Activated naive CD8-positive, alpha-beta T cell treated with anti-CD3 and anti-CD28 coated beads, Interleukin-2, amount 50 U/mL, for 16 hours (primary cell): ENCODE measurements around the gene NT5C1A.

Source experiments
- DNase-seq: peaks from one replicate; pipeline ENCODE4 v3.0.0-alpha.2; 2020; ENCODE audit warnings: low read depth, low spot score

NT5C1A gene

DNA sequence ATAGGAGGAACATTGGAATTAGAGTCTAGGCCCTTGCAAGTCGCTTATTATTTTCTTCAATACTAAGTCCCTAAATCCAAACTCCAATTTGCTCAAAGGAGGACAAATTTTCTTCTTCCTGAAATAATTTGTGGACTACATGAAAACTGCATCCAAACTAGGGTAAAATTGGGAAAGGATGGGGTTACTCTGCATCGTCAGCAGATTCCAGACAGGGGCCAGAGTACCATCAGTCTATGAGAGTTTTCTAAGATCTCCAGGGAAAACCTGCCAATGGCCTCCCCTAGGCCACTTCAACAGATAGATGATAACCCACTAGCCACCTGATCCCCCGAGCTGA, 33.0 kb downstream of the NT5C1A start:
- DNase-seq: no peak

GRCh38 chr1:39637361-39637760, 34.5 kb downstream of the NT5C1A start:
- DNase-seq: no peak

DNA sequence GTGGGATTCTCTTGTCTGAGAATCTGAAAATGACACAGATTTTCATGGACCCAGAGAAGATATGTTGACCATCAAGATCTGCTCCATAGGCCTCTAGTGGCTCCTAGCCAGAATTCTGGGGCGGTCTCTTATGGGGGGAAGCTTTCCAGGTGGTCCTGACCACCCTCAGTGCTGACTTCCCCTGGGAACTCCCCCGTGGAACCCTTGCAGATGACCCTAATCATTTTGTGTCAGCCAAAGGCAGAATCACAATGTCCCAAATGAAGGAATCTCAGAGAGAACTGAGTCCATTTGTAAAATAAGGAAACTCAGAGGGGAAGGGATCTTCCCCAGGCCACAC, 36.1 kb downstream of the NT5C1A start:
- DNase-seq: no peak

- DNase-seq: no peak
These were observed 36.6 kb downstream of the NT5C1A start for GRCh38 chr1:39635205-39635870.

DNA sequence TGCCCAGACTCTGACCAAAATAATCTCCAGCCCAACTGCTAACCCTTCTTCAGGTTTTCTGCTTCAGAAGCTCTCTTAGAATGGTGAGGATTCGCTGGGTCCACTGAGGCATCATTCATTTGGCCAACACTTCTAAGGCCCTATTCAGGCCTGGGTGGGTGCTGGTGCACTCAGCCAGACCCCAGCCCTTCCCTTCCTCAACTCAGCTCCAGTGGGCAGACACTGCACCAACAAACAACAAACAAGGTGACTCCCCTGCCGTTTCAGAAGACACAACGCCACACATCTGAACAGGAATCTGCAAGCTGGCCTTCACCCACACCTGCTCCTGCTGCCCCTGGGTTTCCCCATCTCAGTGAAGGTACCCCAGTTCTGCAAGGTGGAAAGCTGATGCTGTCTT, 38.5 kb downstream of the NT5C1A start:
- no peak for DNase-seq

DNA sequence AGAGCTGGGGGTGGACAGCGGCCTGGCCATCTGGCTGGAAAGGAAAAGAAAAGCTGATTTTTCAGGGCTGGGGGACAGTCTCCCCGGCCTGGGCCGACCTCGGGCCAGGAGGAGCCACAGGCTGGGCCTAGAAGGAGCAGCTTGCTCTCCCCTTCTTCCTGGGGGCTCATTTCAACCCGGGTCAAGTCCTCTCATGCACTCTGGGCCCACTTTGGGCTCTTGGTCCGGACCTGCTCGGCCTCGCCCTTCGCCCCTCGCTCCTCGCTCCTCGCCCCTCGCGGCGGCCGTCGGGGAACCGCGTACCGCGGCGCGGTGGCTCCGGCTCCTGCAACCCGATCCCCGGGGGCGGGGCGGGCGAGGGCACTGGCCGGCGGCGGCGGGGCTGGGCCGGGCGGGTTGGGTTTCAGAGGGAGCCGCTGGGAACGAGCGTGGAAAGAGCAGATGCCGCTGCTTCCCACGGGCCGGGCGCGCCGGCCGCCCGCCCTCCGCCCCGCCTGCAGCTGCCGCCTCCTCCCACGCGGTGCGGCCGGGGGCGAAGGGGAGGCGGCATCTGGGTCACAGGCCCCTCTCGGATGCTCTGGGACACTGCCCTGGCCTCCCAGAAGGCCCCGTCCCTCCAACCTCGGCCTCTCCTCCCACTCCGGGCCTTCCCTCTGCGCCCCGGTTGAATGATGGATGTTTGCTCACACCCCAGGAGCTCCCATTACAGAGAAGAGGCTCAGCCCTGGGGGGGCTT, 39.1 kb downstream of the NT5C1A start:
- DNase-seq: no peak

DNA sequence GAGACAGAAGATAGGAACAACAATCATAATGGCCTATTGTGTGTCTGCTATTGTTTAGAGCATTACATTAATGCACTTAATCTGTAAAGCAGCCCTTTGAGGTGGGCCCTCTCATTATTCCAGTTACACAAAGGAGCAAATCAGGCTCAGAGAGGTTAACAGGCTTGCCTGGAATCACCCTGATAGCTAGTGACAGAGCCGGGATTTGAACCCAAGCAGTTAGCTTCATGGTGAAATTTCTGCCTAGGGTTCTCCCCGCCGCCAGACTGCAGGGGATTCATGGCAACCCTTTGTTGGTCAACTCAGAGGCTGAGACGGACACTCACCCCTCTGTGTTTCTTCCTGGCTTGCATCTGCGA, 39.6 kb downstream of the NT5C1A start:
- DNase-seq: no peak

GRCh38 chr1:39631361-39632322, 40.3 kb downstream of the NT5C1A start:
- DNase-seq: no peak

- DNase-seq: no peak
These were observed 43.0 kb downstream of the NT5C1A start for GRCh38 chr1:39628807-39629350.

DNA sequence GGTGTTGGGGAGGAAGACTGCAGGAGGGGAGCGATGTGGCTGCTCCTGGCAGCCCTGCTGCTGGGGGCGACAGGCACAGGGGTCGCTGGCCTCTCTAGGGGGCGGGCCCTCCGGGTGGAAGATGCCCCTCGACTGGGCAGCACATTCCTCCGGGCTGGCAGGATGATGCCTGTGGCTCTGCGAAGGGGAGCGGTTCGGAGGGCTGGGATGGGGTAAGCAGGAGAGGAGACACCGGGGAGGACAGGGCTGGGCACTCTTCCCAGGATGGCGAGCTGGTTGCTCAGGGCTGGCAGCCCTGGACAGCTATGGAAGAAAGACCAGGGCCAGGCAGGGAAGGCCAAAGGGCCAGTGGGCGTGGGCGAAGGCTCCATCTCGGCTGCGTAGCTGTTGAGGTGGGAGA, 45.3 kb downstream of the NT5C1A start:
- DNase-seq: no peak

GRCh38 chr1:39625462-39626273, 46.2 kb downstream of the NT5C1A start:
- DNase-seq: no peak

DNA sequence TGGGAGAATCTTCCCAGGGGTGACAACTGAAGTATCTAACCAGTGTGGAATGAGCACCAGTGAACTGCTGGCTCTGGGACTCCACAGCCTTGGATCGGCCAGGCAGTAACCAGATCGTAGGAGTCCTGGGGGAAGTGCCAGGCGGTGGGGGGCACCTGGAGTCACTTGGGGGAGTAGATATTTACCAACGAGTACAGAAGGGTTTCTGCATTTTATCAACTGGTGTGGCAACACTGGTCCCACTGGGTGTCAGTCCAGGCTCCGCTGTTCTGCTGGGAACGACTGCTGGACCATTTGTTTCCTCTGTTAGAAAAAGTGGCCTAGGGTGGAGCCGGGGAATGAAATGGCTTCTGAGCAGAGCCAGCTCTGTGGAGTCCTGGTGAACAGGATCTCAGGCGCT, 46.9 kb downstream of the NT5C1A start:
- no peak for DNase-seq

- DNase-seq: no peak
These were observed 48.9 kb downstream of the NT5C1A start for GRCh38 chr1:39623053-39623452.

GRCh38 chr1:39622427-39622826, 49.5 kb downstream of the NT5C1A start:
- DNase-seq: no peak

DNA sequence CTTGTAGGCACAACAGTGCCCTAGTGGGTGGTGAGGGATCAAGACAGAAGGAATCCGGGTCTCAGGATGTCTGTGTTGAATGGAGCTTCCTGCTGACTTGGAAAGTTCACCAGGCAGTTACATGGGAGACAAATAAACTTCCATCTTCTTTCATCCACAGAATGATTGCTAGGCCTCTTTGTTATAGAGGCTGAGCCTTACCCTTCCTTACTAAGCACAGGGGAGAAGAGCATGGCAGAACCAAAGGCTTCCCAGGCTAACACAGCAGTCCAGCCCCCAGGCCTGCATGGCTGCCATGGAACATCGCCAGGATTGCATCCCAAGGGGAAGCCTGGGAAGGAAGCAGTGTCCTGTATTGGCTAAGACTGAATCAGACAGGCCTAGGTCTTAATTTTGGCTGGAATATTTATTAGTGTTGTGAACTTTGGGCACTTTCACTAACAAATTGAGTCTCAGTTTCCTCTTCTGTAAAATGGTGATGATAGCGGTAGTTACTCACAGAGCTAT, 51.2 kb downstream of the NT5C1A start:
- no peak for DNase-seq

DNA sequence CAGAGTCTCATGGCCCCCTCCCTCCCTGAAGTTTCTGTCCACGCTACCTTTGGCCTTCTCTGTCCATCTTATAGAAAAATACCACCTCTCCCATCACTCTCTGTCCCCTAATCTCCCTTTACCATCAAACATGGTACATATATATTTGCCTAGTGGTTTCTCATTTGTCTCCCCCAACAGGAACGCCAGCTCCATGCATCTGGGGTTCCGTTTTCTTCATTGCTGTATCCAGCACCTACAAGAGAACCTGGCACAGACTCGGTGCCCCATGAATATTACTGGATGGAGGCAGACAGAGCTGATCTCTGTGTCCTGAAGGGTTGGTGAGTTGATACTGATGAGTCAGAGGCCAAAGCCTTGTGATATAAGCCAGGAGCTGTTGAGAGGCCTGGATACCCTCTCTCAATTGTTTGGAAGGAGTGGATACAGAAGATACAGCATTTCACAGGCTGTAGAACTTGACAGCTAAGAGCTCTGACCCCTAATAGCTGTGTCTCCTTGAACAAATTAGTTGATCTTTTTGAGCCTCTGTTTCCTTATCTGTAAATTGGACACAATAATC, 54.3 kb downstream of the NT5C1A start:
- no peak for DNase-seq

- no peak for DNase-seq
These were observed 56.7 kb downstream of the NT5C1A start for GRCh38 chr1:39615086-39615673.

GRCh38 chr1:39614488-39614887, 57.4 kb downstream of the NT5C1A start:
- no peak for DNase-seq

GRCh38 chr1:39613250-39613649, 58.7 kb downstream of the NT5C1A start:
- no peak for DNase-seq

DNA sequence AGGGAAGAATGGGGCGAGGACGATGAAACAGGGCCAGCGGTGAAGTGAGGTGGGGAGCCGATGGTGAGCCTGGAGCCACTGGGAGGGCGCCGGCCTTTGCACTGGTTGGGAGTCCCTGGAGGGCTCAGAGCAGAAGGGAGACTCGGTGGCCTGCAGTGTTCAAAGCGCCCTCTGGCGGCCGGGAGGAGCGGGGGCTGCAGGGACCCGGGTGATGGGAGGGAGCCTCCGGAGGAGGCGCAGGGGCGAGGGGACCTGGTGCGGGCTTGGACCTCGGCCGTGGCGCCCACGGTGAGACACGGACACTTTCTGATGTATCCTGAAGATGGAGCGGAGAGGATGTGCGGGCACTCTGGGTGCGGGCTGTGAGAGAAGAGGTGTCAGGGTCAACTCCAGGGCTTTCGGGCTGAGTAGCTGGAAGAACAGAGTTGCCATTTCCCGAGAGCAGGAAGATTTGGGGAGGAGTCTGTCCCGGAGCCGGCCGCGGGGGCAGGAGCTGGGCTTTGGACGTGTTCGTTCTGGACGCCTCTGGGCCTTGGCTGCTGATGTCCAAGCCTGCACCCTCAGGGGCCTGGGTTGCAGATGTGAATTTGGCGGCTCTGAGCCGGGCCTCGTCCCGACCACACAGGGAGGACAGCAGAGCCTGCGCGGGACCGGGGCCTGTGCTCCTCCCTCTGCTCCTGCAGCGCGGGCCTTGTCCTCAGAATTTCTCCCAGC, 62.1 kb downstream of the NT5C1A start:
- DNase-seq: peak; percentile 61
